Spleen (tissue), 11 donors: ENCODE results near the gene C5AR1. TPM values are rescaled to one million over a fixed set of nuclear protein-coding genes. Genes with fewer than 3 reads are reported as not detected.
A peak's percentile ranks its signal among the peaks of the same experiment; 100 is the strongest.
"Not testable (repeated sequence)": the region's sequence is repeated elsewhere in the genome, so short reads cannot be mapped to it uniquely, and the experiment has no call there.

Experiments
- DNase-seq: peaks from one replicate; pipeline ENCODE4 v3.0.0-alpha.2; 2020
- H3K27ac ChIP-seq, 8 donors: fragments of 200-600 bp; sonication (generic) in 7 of 8; 1 replicate in 4 of 8; 2 replicates in 4 of 8; pipeline versions ENCODE4 v1.5.0 to v1.8.0; 2016 to 2021; ENCODE audit warnings: inconsistent platforms in 4 of 8, mild to moderate bottlenecking in 4 of 8, moderate library complexity in 1 of 8
- H3K27me3 ChIP-seq, 7 donors: fragments of 200-600 bp; sonication (generic) in 6 of 7; replicated peaks in 1 of 7; 1 replicate in 4 of 7; 2 replicates in 3 of 7; pipeline versions ENCODE4 v1.5.0 to v1.8.0; 2016 to 2021; ENCODE audit warnings: inconsistent platforms in 3 of 7, mild to moderate bottlenecking in 1 of 7
- H3K36me3 ChIP-seq, 6 donors: fragments of 200-600 bp; sonication (generic) in 5 of 6; 1 replicate in 4 of 6; 2 replicates in 2 of 6; pipeline versions ENCODE4 v1.5.0 to v1.8.0; 2016 to 2021; ENCODE audit warnings: inconsistent platforms in 2 of 6
- H3K4me1 ChIP-seq, 6 donors: fragments of 200-600 bp; sonication (generic) in 5 of 6; 1 replicate in 3 of 6; 2 replicates in 3 of 6; pipeline versions ENCODE4 v1.5.0 to v1.8.0; 2016 to 2021; ENCODE audit warnings: inconsistent platforms in 3 of 6
- H3K4me3 ChIP-seq, 8 donors: fragments of 200-600 bp; sonication (generic) in 7 of 8; 1 replicate in 4 of 8; 2 replicates in 4 of 8; pipeline versions ENCODE4 v1.5.0 to v1.8.0; 2016 to 2021; ENCODE audit warnings: inconsistent platforms in 4 of 8, mild to moderate bottlenecking in 4 of 8, moderate library complexity in 2 of 8
- H3K9me3 ChIP-seq, 8 donors: fragments of 200-600 bp; sonication (generic) in 7 of 8; 1 replicate in 4 of 8; 2 replicates in 4 of 8; pipeline versions ENCODE4 v1.5.0 to v1.8.0; 2016 to 2021; ENCODE audit warnings: inconsistent platforms in 4 of 8
- CTCF ChIP-seq, 11 experiments: fragments of 200-600 bp in 7 of 11; fragments of 450-650 bp in 4 of 11; sonication (generic) in 4 of 11; IDR thresholded peaks in 8 of 11; conservative IDR thresholded peaks in 3 of 11; 1 replicate in 7 of 11; 2 replicates in 4 of 11; pipeline versions ENCODE4 v1.4.0 to v1.8.0; 2016 to 2021; ENCODE audit warnings: antibody characterized with exemption in 11 of 11, inconsistent platforms in 4 of 11, mild to moderate bottlenecking in 1 of 11
- POLR2A ChIP-seq, 3 donors: fragments of 450-650 bp; IDR thresholded peaks; one replicate each; pipeline ENCODE4 v1.5.1; 2017; ENCODE audit warnings: antibody characterized with exemption in 3 of 3, mild to moderate bottlenecking in 1 of 3
- POLR2AphosphoS5 ChIP-seq, 3 donors: sonication (generic); formaldehyde crosslinking; IDR thresholded peaks; one replicate each; pipeline ENCODE4 v1.5.1; 2017; ENCODE audit warnings: antibody characterized with exemption in 3 of 3
- WGBS, 5 donors: extraction: QIAGEN DNeasy Blood & Tissue Kit in 3 of 5; methylation state at CpG; one replicate each; pipeline versions ENCODE4 v1.1.5 to v1.1.7; 2013 to 2018; 5-methylcytosine and 5-hydroxymethylcytosine counted together
- intact Hi-C: fragments of 100-400 bp; cut with DNase I; formaldehyde crosslinking; loops from one replicate; pipeline ENCODE4 v1.15.0; 2023; ENCODE audit warnings: low total_unique reads
- polyA plus RNA-seq, 3 donors: library from polyadenylated mRNA; stranded (reverse); fragments of 200-250 nt; gene quantifications; one replicate each; pipeline ENCODE4 v1.2.1, GENCODE V29; 2013
- total RNA-seq, 7 donors: library from RNA; depleted of rRNA in 3 of 7; stranded (reverse); fragments of >200 nt in 3 of 7; fragmentation: NEBNext Ultra II Directional in 4 of 7; extraction: Animal tissue kit (Norgen Biotek cat#: 25700) in 4 of 7; gene quantifications; one replicate each; pipeline versions ENCODE4 v1.1.0 to v1.2.1, GENCODE V29; 2016 to 2021
- donor health status: healthy with polysubstance abuse.
- donor health status: DM: no; HTN: no; CAD: no; lungs with moderate emphysema.
- donor health status: DM: no; HTN: no; CAD: no.
- donor health status: Bipolar disorder and iron deficiency.
- donor health status: healthy.
- donor health status: DM: no; HTN: no; CAD: no.
- donor health status: DM: yes; HTN: yes; CAD: no.

C5AR1 gene
- total and polyA plus RNA-seq, 10 donors, result 4.0 to 124 (median 48.3) TPM

- Histone ChIP-seq H3K36me3 (peaks cover 8 to 100% (median 99%) of the 10 kb centered on the region in 6 donors), H3K27ac (no peak overlapping the region), H3K27me3 (no peaks in the 10 kb centered on the region), H3K9me3 (peaks cover 0 to 7% (median 0%) of the 10 kb centered on the region in 8 donors), H3K4me3 (no peak overlapping the region), H3K4me1 (peaks cover 0 to 53% (median 10%) of the 10 kb centered on the region in 6 donors)
- intact Hi-C loops, result no loop called here
- no peak for TF ChIP-seq POLR2A (IDR thresholded peaks at IDR 0.05)
- TF ChIP-seq CTCF (IDR thresholded peaks at IDR 0.05 in 8 of 11, conservative IDR thresholded peaks at IDR 0.05 in 3 of 11), result no peak
- no peak for TF ChIP-seq POLR2AphosphoS5 (IDR thresholded peaks at IDR 0.05)
- DNase-seq, result no peak
- 84 to 98% (median 90%) methylated on average over 6 of the region's 6 CpGs for WGBS, 5 donors
These were observed 49.3 kb downstream of the C5AR1 start for GRCh38 chr19:47358936-47359335.

DNA sequence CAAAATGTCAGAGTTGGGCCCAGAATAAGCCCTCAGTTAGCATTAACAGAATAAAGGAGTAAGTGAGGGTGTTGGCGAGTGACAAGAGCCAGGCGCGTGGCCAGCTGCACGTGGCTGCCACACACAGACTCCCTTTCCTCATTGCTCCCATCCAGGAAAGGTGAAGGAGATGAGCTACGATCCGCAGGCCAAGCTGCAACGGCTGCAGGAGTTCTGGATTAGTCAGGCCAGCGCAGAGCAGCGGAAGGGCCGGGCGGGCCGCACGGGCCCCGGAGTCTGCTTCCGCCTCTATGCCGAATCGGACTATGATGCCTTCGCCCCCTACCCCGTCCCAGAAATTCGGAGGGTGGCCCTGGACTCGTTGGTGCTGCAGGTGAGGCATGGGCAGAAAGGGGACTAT lies 52.7 kb downstream of the C5AR1 start:
- TF ChIP-seq POLR2AphosphoS5 (IDR thresholded peaks at IDR 0.05) (peak in 1 of 3 donors; percentile 19), POLR2A (IDR thresholded peaks at IDR 0.05) (no peak)
- Histone ChIP-seq H3K27ac (peak overlapping the region in 2 of 8 donors; percentile 90 to 91), H3K4me1 (peaks cover 0 to 42% (median 12%) of the 10 kb centered on the region in 6 donors), H3K9me3 (peaks cover 0 to 4% (median 0%) of the 10 kb centered on the region in 8 donors), H3K4me3 (no peak overlapping the region), H3K36me3 (peaks cover 6 to 100% (median 97%) of the 10 kb centered on the region in 6 donors), H3K27me3 (no peaks in the 10 kb centered on the region)
- whole genome bisulfite sequencing, 5 donors, result 93 to 98% (median 96%) methylated on average over 21 of the region's 21 CpGs
- intact Hi-C loops, result no loop called here
- no peak for DNase-seq

DNA sequence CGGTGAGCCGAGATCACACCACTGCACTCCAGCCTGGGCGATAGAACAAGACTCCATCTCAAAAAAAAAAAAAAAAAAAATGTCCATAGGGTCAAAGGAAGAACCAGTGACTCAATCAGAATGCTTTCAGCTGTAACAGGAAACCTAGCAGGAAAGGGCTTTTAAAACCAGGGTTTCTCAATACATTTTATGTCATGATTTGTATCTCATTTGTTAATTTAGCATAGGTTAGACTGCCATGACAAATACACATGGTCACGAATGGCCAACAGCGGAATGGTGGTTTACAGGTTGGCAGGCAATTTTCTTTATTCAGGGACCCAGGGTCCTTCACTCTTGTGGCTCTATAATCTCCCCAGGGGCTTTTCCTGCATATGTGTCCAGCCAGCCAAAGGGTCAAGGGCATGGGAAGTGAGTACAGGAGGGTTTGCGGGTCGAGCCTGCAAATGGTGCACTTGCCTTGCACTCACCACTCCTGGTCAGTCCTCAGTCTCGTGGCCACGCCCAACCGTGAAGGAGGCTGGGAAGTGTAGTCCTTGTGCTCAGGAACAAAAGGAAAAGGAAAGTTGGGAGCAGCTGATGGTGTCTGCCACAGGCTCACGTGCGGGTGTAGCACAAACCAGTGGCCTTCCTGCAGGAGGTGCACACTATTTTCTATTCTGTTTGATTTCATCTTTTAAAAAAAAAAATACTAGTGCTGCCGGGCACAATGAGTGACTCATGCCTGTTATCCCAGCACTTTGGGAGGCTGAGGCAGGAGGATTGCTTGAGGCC lies 54.3 kb downstream of the C5AR1 start:
- no peaks in the 10 kb centered on the region for H3K27me3 ChIP-seq
- peak overlapping the region in 7 of 8 donors; percentile 76 to 91 (median 88) for H3K27ac ChIP-seq
- intact Hi-C loops, result no loop called here
- TF ChIP-seq CTCF (IDR thresholded peaks at IDR 0.05 in 8 of 11, conservative IDR thresholded peaks at IDR 0.05 in 3 of 11), result no peak
- no peak for TF ChIP-seq POLR2A (IDR thresholded peaks at IDR 0.05)
- peak in 2 of 3 donors; percentile 60 to 72 for TF ChIP-seq POLR2AphosphoS5 (IDR thresholded peaks at IDR 0.05)
- H3K9me3 ChIP-seq, result no peaks in the 10 kb centered on the region
- H3K36me3 ChIP-seq, result peaks cover 6 to 100% (median 91%) of the 10 kb centered on the region in 6 donors
- peak overlapping the region in 1 of 8 donors; percentile 44 for H3K4me3 ChIP-seq
- peaks cover 0 to 43% (median 12%) of the 10 kb centered on the region in 6 donors for H3K4me1 ChIP-seq
- DNase-seq, result peak; percentile 87
- WGBS, 5 donors, result 63 to 80% (median 64%) methylated on average over 13 of the region's 13 CpGs

DNA sequence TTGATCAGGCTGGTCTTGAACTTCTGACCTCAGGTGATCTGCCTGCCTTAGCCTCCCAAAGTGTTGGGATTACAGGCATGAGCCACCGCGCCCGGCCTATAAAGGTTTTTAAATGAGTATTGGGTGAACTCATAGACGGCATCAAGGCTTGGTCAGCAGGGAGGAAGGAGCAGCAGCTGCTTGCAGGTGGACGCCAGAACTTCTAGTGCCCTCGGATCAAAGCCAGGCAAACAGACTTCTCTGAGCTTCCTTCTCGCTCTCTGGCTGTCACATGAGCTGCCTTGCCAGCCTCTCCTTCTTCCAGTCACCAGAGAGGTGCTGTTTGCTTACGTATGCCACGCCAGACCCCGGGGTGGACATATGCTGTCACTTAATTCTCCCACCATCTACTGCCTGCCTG lies 55.8 kb downstream of the C5AR1 start:
- 92 to 98% (median 94%) methylated on average over 6 to 10 of the region's 10 CpGs for WGBS, 5 donors
- peaks cover 6 to 100% (median 90%) of the 10 kb centered on the region in 6 donors for H3K36me3 ChIP-seq
- intact Hi-C loops, H3K27me3 ChIP-seq, DNase-seq, H3K9me3 ChIP-seq, H3K4me3 ChIP-seq: not testable (repeated sequence)
- H3K27ac ChIP-seq, result peak overlapping the region in 3 of 8 donors; percentile 36 to 91 (median 78)
- H3K4me1 ChIP-seq, result peaks cover 0 to 54% (median 15%) of the 10 kb centered on the region in 6 donors

GRCh38 chr19:47370045-47370611 lies 60.5 kb downstream of the C5AR1 start:
- peak; percentile 89 for DNase-seq
- H3K4me1 ChIP-seq, result peaks cover 0 to 41% (median 10%) of the 10 kb centered on the region in 6 donors
- no peaks in the 10 kb centered on the region for H3K27me3 ChIP-seq
- intact Hi-C loops, result no loop called here
- 39 to 71% (median 55%) methylated on average over 6 to 10 of the region's 10 CpGs for WGBS, 5 donors
- no peak for TF ChIP-seq POLR2A (IDR thresholded peaks at IDR 0.05)
- peak in 2 of 11 experiments; percentile 9 to 17 for TF ChIP-seq CTCF (IDR thresholded peaks at IDR 0.05 in 8 of 11, conservative IDR thresholded peaks at IDR 0.05 in 3 of 11)
- TF ChIP-seq POLR2AphosphoS5 (IDR thresholded peaks at IDR 0.05), result peak; percentile 48 to 68 (median 63)
- H3K4me3 ChIP-seq, result peak overlapping the region in 1 of 8 donors; percentile 54
- H3K9me3 ChIP-seq, result no peaks in the 10 kb centered on the region
- peaks cover 0 to 100% (median 86%) of the 10 kb centered on the region in 6 donors for H3K36me3 ChIP-seq
- H3K27ac ChIP-seq, result peak overlapping the region in 7 of 8 donors; percentile 60 to 92 (median 81)
